ENCODE results near the gene SFTA2. TPM values are rescaled to one million over a fixed set of nuclear protein-coding genes. Genes with fewer than 3 reads are reported as not detected.

Gene SFTA2
- total RNA-seq, 1 experiment from 2014 or later, result not detected

GRCh38 chr6:30965140-30965601 is 33.2 kb upstream of the SFTA2 start:
- H2BK15ac ChIP-seq (ENCODE audit: low read depth, low read length), result no peak overlapping the region
- H2AK5ac ChIP-seq (ENCODE audit: insufficient read length, low read length), result no peak overlapping the region
- H2BK5ac ChIP-seq (ENCODE audit: insufficient read length, low read length), result no peak overlapping the region
- no peak for TF ChIP-seq CTCF (conservative IDR thresholded peaks at IDR 0.05)
- no peak overlapping the region for H2BK20ac ChIP-seq (ENCODE audit: low read depth, low read length, poor library complexity, severe bottlenecking)
- H3K4me1 ChIP-seq (ENCODE audit: insufficient read depth, low read length), result no peaks in the 10 kb centered on the region
- no peak overlapping the region for H3T11ph ChIP-seq (ENCODE audit: low read length)
- H4K5ac ChIP-seq (ENCODE audit: insufficient read length, low read depth, low read length), result no peak overlapping the region
- DNase-seq, result no peak
- H3K79me1 ChIP-seq (ENCODE audit: insufficient read depth, low read depth, low read length, poor library complexity, severe bottlenecking), result no peaks in the 10 kb centered on the region
- Mint-ChIP-seq H3K27me3 (ENCODE audit: low read depth) (peaks cover 17% of the 10 kb centered on the region), H3K4me3 (no peak overlapping the region), H3K9me3 (peaks cover 0 to 3% of the 10 kb centered on the region in 2 experiments; a peak in 2 of 5 replicates), H3K36me3 (ENCODE audit: insufficient read depth in 1 of 3, low read depth in 3 of 3) (peaks cover 0 to 1% (median 0%) of the 10 kb centered on the region in 3 experiments; a peak in 1 of 7 replicates), H3K4me1 (peaks cover 4 to 14% of the 10 kb centered on the region in 2 experiments; a peak in 3 of 4 replicates), H3K27ac (no peak overlapping the region)
- H3K4ac ChIP-seq (ENCODE audit: low read depth, low read length), result no peak overlapping the region
- H2BK120ac ChIP-seq (ENCODE audit: low read depth, low read length, poor library complexity, severe bottlenecking), result no peak overlapping the region
- no peaks in the 10 kb centered on the region for H3K79me2 ChIP-seq (ENCODE audit: insufficient read depth, low read length)
- no peaks in the 10 kb centered on the region for H3K27me3 ChIP-seq (ENCODE audit: insufficient read depth, low read length)
- no peak overlapping the region; the same call in 1 of the 2 replicates for H3K14ac ChIP-seq (ENCODE audit: insufficient read depth, low read length)
- no peak overlapping the region for H3K56ac ChIP-seq (ENCODE audit: insufficient read length, low read depth, low read length)
- no peak overlapping the region for H3K23ac ChIP-seq (ENCODE audit: insufficient read length, low read depth, low read length)
- no peaks in the 10 kb centered on the region for H3K23me2 ChIP-seq (ENCODE audit: insufficient read length, low read depth, low read length, poor library complexity, severe bottlenecking)
- no peak overlapping the region for H2AFZ ChIP-seq (ENCODE audit: low read length)
- no peak overlapping the region for H2BK12ac ChIP-seq (ENCODE audit: insufficient read length, low read depth, low read length)
- no peaks in the 10 kb centered on the region for H4K20me1 ChIP-seq (ENCODE audit: control insufficient read depth, insufficient read depth, insufficient read length)
- no peak overlapping the region for H3K27ac ChIP-seq (ENCODE audit: insufficient read length, low read depth, low read length)
- no peak overlapping the region for H4K8ac ChIP-seq (replicated peaks; ENCODE audit: insufficient read length, low read depth, low read length)
- no peaks in the 10 kb centered on the region for H3K9me3 ChIP-seq (ENCODE audit: control insufficient read depth, low read depth, low read length)
- H3K9ac ChIP-seq (ENCODE audit: extremely low read depth, insufficient read length, low read length), result no peak overlapping the region
- no peak overlapping the region for H3K4me2 ChIP-seq (ENCODE audit: insufficient read depth, insufficient read length, low read length)
- no peak overlapping the region for H4K91ac ChIP-seq (ENCODE audit: insufficient read length, low read depth, low read length)
- WGBS (ENCODE audit: extremely low coverage, insufficient read length, low lambda C conversion rate), result no CpG with 5 or more reads among the region's 5 CpGs
- H3K18ac ChIP-seq (ENCODE audit: insufficient read length, low read depth, low read length), result no peak overlapping the region

All from H9 (cell line).